HEK293 (cell line): ENCODE results near the gene OR8B12.
A peak's percentile ranks its signal among the peaks of the same experiment; 100 is the strongest.

Source experiments
- CTCF ChIA-PET: fragments of 350-600 bp; formaldehyde crosslinking; extraction: SDS; loops from one replicate; lab custom pipeline; 2021; ENCODE audit warnings: antibody characterized with exemption; lab: Yijun Ruan, JAX
- POLR2A ChIA-PET: fragments of 300-600 bp; formaldehyde crosslinking; extraction: SDS; loops from one replicate; lab custom pipeline; 2020; ENCODE audit warnings: antibody characterized with exemption, inconsistent platforms; lab: Yijun Ruan, JAX
- H3K27ac ChIP-seq: fragments of 200-500 bp; sonication (Bioruptor generic); 2 replicates; pipeline ENCODE4 v1.5.1; 2014; ENCODE audit warnings: low read depth, low read length, control low read depth, inconsistent platforms; ENCODE audit errors: extremely low read depth
- H3K36me3 ChIP-seq, 2 experiments: fragments of 200-500 bp in 1 of 2; sonication (Bioruptor generic) in 1 of 2; 1 replicate in 1 of 2; 2 replicates in 1 of 2; pipeline ENCODE4 v1.5.1; 2014 to 2017; ENCODE audit warnings: inconsistent platforms in 2 of 2, low read length in 2 of 2; ENCODE audit not compliant: control insufficient read depth in 2 of 2, insufficient read depth in 1 of 2
- H3K4me1 ChIP-seq: fragments of 200-500 bp; sonication (Bioruptor generic); 2 replicates; pipeline ENCODE4 v1.5.1; 2014; ENCODE audit warnings: mild to moderate bottlenecking, low read length, inconsistent platforms; ENCODE audit not compliant: control insufficient read depth, insufficient read depth
- H3K4me3 ChIP-seq: 2 replicates; pipeline ENCODE4 v1.5.1; 2011; ENCODE audit warnings: low read depth, mild to moderate bottlenecking, control low read depth, low read length, moderate library complexity
- H3K9me3 ChIP-seq: fragments of 200-500 bp; sonication (Bioruptor generic); 2 replicates; pipeline ENCODE4 v1.5.1; 2014; ENCODE audit warnings: low read depth, low read length, inconsistent platforms; ENCODE audit not compliant: control insufficient read depth, insufficient read depth
- GLIS1 ChIP-seq: fragments of 450-650 bp; formaldehyde crosslinking; IDR thresholded peaks from 2 replicates; pipeline ENCODE4 v1.5.1; 2016; ENCODE audit warnings: missing biosample characterization, missing genetic modification characterization
- INSM2 ChIP-seq: fragments of 450-650 bp; formaldehyde crosslinking; IDR thresholded peaks from 2 replicates; pipeline ENCODE4 v1.5.1; 2016; ENCODE audit warnings: missing biosample characterization, missing genetic modification characterization
- KLF17 ChIP-seq: fragments of 450-650 bp; formaldehyde crosslinking; IDR thresholded peaks from 2 replicates; pipeline ENCODE4 v1.5.1; 2016; ENCODE audit warnings: missing biosample characterization, missing genetic modification characterization
- PRDM10 ChIP-seq: fragments of 450-650 bp; formaldehyde crosslinking; IDR thresholded peaks from 2 replicates; pipeline ENCODE4 v1.5.1; 2016; ENCODE audit warnings: missing biosample characterization, missing genetic modification characterization
- SCRT1 ChIP-seq: fragments of 450-650 bp; formaldehyde crosslinking; IDR thresholded peaks from 2 replicates; pipeline ENCODE4 v1.5.1; 2016; ENCODE audit warnings: missing biosample characterization, missing genetic modification characterization, borderline replicate concordance
- SETDB1 ChIP-seq: IDR thresholded peaks from one replicate; pipeline ENCODE4 v1.6.1; 2017; ENCODE audit warnings: mild to moderate bottlenecking, low read length, moderate library complexity, mixed read lengths; ENCODE audit not compliant: insufficient read length
- YY2 ChIP-seq: fragments of 450-650 bp; formaldehyde crosslinking; IDR thresholded peaks from 2 replicates; pipeline ENCODE4 v1.5.1; 2016; ENCODE audit warnings: missing biosample characterization, missing genetic modification characterization
- ZNF169 ChIP-seq: fragments of 450-650 bp; formaldehyde crosslinking; IDR thresholded peaks from 2 replicates; pipeline ENCODE4 v1.5.1; 2016; ENCODE audit warnings: missing biosample characterization, missing genetic modification characterization
- ZNF175 ChIP-seq: fragments of 450-650 bp; formaldehyde crosslinking; IDR thresholded peaks from 2 replicates; pipeline ENCODE4 v1.5.1; 2016; ENCODE audit warnings: missing biosample characterization, missing genetic modification characterization
- ZNF184 ChIP-seq: fragments of 450-650 bp; IDR thresholded peaks from 2 replicates; pipeline ENCODE4 v1.5.1; 2018; ENCODE audit warnings: missing biosample characterization, mild to moderate bottlenecking, missing genetic modification characterization
- ZNF221 ChIP-seq: fragments of 450-650 bp; formaldehyde crosslinking; IDR thresholded peaks from 2 replicates; pipeline ENCODE4 v1.5.1; 2017; ENCODE audit warnings: missing biosample characterization, missing genetic modification characterization, borderline replicate concordance
- ZNF26 ChIP-seq: fragments of 450-650 bp; formaldehyde crosslinking; IDR thresholded peaks from 2 replicates; pipeline ENCODE4 v1.5.1; 2016; ENCODE audit warnings: missing biosample characterization, missing genetic modification characterization
- ZNF266 ChIP-seq: fragments of 450-650 bp; formaldehyde crosslinking; IDR thresholded peaks from 2 replicates; pipeline ENCODE4 v1.5.1; 2016; ENCODE audit warnings: missing biosample characterization, missing genetic modification characterization, low read depth
- ZNF335 ChIP-seq: fragments of 450-650 bp; formaldehyde crosslinking; conservative IDR thresholded peaks from 2 replicates; pipeline ENCODE4 v1.5.1; 2016; ENCODE audit warnings: missing biosample characterization, missing genetic modification characterization
- ZNF398 ChIP-seq: fragments of 450-650 bp; formaldehyde crosslinking; IDR thresholded peaks from 2 replicates; pipeline ENCODE4 v1.5.1; 2017; ENCODE audit warnings: missing biosample characterization, missing genetic modification characterization
- ZNF416 ChIP-seq: fragments of 450-650 bp; formaldehyde crosslinking; IDR thresholded peaks from 2 replicates; pipeline ENCODE4 v1.5.1; 2016; ENCODE audit warnings: missing biosample characterization, missing genetic modification characterization
- ZNF433 ChIP-seq: fragments of 450-650 bp; formaldehyde crosslinking; IDR thresholded peaks from 2 replicates; pipeline ENCODE4 v1.5.1; 2016; ENCODE audit warnings: missing biosample characterization, missing genetic modification characterization, low read depth
- ZNF518A ChIP-seq: fragments of 450-650 bp; formaldehyde crosslinking; conservative IDR thresholded peaks from 2 replicates; pipeline ENCODE4 v1.5.1; 2016; ENCODE audit warnings: low read depth, missing biosample characterization, missing genetic modification characterization
- ZNF529 ChIP-seq: fragments of 450-650 bp; formaldehyde crosslinking; IDR thresholded peaks from 2 replicates; pipeline ENCODE4 v1.5.1; 2017; ENCODE audit warnings: missing genetic modification characterization, missing biosample characterization; ENCODE audit not compliant: insufficient replicate concordance
- ZNF544 ChIP-seq: fragments of 450-650 bp; formaldehyde crosslinking; IDR thresholded peaks from 2 replicates; pipeline ENCODE4 v1.5.0; 2017; ENCODE audit warnings: missing biosample characterization, missing genetic modification characterization
- ZNF555 ChIP-seq: fragments of 450-650 bp; formaldehyde crosslinking; conservative IDR thresholded peaks from 2 replicates; pipeline ENCODE4 v1.5.1; 2017; ENCODE audit warnings: missing biosample characterization, mild to moderate bottlenecking, missing genetic modification characterization, inconsistent platforms
- ZNF660 ChIP-seq: fragments of 450-650 bp; IDR thresholded peaks from 2 replicates; pipeline ENCODE4 v1.5.1; 2018; ENCODE audit warnings: missing biosample characterization, mild to moderate bottlenecking, missing genetic modification characterization
- ZNF768 ChIP-seq: fragments of 450-650 bp; formaldehyde crosslinking; IDR thresholded peaks from 2 replicates; pipeline ENCODE4 v1.5.1; 2018; ENCODE audit warnings: missing biosample characterization, mild to moderate bottlenecking, missing genetic modification characterization
- ZNF830 ChIP-seq: fragments of 450-650 bp; IDR thresholded peaks from 2 replicates; pipeline ENCODE4 v1.5.0; 2018; ENCODE audit warnings: missing biosample characterization, missing genetic modification characterization, low read depth, mild to moderate bottlenecking, moderate library complexity
- ZSCAN16 ChIP-seq: fragments of 450-650 bp; formaldehyde crosslinking; IDR thresholded peaks from 2 replicates; pipeline ENCODE4 v1.5.1; 2016; ENCODE audit warnings: missing biosample characterization, missing genetic modification characterization

OR8B12 gene

GRCh38 chr11:124556828-124557227, 13.4 kb upstream of the OR8B12 start:
- CTCF ChIA-PET: interaction anchor here (0.5 kb wide), 1 partner anchor 155 kb away, joined by 3 read pairs; no protein-coding TSS in a partner anchor

GRCh38 chr11:124551987-124552386, 8.5 kb upstream of the OR8B12 start:
- ChIA-PET CTCF (interaction anchor here (0.6 kb wide), 1 partner anchor 54 kb away, joined by 4 read pairs; no protein-coding TSS in a partner anchor), POLR2A (no interaction called here)
- TF ChIP-seq ZNF660 (tag by site-specific recombination) (no peak), ZNF266 (tag by site-specific recombination) (no peak), ZNF335 (tag by site-specific recombination) (peak; percentile 68), ZNF175 (tag by site-specific recombination) (no peak), PRDM10 (tag by site-specific recombination) (peak; percentile 56), INSM2 (tag by site-specific recombination) (no peak), ZNF518A (tag by site-specific recombination) (0 out of 2 replicates have a peak, but pooled peaks have one; percentile 29), ZNF398 (tag by site-specific recombination) (no peak)

More at GRCh38 chr11:124556828-124557227, 13.4 kb upstream of the OR8B12 start:
- no peaks in the 10 kb centered on the region for H3K4me1 ChIP-seq
- H3K36me3 ChIP-seq: no peaks in the 10 kb centered on the region
- POLR2A ChIA-PET: no interaction called here
- H3K9me3 ChIP-seq: no peaks in the 10 kb centered on the region
- no peak for TF ChIP-seq ZNF544 (tag by site-specific recombination)
- no peak for TF ChIP-seq ZNF433
- TF ChIP-seq ZNF529 (tag by site-specific recombination): no peak
- TF ChIP-seq ZNF768 (tag by site-specific recombination): no peak
- TF ChIP-seq GLIS1 (tag by site-specific recombination): no peak
- TF ChIP-seq ZNF830: no peak
- no peak for TF ChIP-seq ZNF221
- TF ChIP-seq ZNF184: no peak
- TF ChIP-seq ZNF26 (tag by site-specific recombination): no peak
- TF ChIP-seq SETDB1: no peak
- no peak for TF ChIP-seq ZNF416 (tag by site-specific recombination)
- no peak for TF ChIP-seq ZNF169
- TF ChIP-seq ZNF555 (tag by site-specific recombination): no peak
- TF ChIP-seq KLF17 (tag by site-specific recombination): no peak
- TF ChIP-seq SCRT1 (tag by site-specific recombination): no peak
- TF ChIP-seq YY2: no peak
- TF ChIP-seq ZSCAN16 (tag by site-specific recombination): no peak
- no peak overlapping the region for H3K4me3 ChIP-seq
- no peak overlapping the region for H3K27ac ChIP-seq

More at GRCh38 chr11:124551987-124552386, 8.5 kb upstream of the OR8B12 start:
- H3K4me1 ChIP-seq: no peaks in the 10 kb centered on the region
- H3K9me3 ChIP-seq: no peaks in the 10 kb centered on the region
- no peak overlapping the region for H3K4me3 ChIP-seq
- H3K36me3 ChIP-seq: no peaks in the 10 kb centered on the region
- no peak overlapping the region for H3K27ac ChIP-seq
